IPS-20b (cell line): ENCODE data around the gene FYCO1.

Experiments
- H3K27ac ChIP-seq: one replicate; pipeline ENCODE4 v1.5.1; 2013; ENCODE audit warnings: low read length
- H3K27me3 ChIP-seq: 2 replicates; pipeline ENCODE4 v1.6.1; 2013; ENCODE audit warnings: mild to moderate bottlenecking, low read length, inconsistent platforms; ENCODE audit not compliant: insufficient read depth
- H3K36me3 ChIP-seq: 2 replicates; pipeline ENCODE4 v1.6.1; 2013; ENCODE audit warnings: low read depth, mild to moderate bottlenecking, inconsistent platforms, low read length, moderate library complexity; ENCODE audit not compliant: insufficient read depth
- H3K4me1 ChIP-seq: 2 replicates; pipeline ENCODE4 v1.6.1; 2013; ENCODE audit warnings: mild to moderate bottlenecking, control low read depth, inconsistent platforms, low read length, moderate library complexity; ENCODE audit not compliant: insufficient read depth
- H3K4me3 ChIP-seq: 2 replicates; pipeline ENCODE4 v1.5.1; 2013; ENCODE audit warnings: mild to moderate bottlenecking, low read length, inconsistent platforms
- H3K9ac ChIP-seq: 2 replicates; pipeline ENCODE4 v1.6.1; 2013; ENCODE audit warnings: low read depth, mild to moderate bottlenecking, inconsistent platforms, low read length, moderate library complexity
- H3K9me3 ChIP-seq: 2 replicates; pipeline ENCODE4 v1.6.1; 2013; ENCODE audit warnings: mild to moderate bottlenecking, low read depth, low read length, inconsistent platforms; ENCODE audit not compliant: insufficient read depth

Gene FYCO1

GRCh38 chr3:45915059-45915439, 80.6 kb downstream of the FYCO1 start:
- Histone ChIP-seq H3K9ac (no peak overlapping the region), H3K27ac (no peak overlapping the region), H3K36me3 (no peaks in the 10 kb centered on the region), H3K27me3 (peaks cover 7% of the 10 kb centered on the region; the same call in 1 of the 2 replicates), H3K9me3 (no peaks in the 10 kb centered on the region), H3K4me3 (no peak overlapping the region), H3K4me1 (no peaks in the 10 kb centered on the region)

- Histone ChIP-seq H3K4me1 (no peaks in the 10 kb centered on the region), H3K9me3 (no peaks in the 10 kb centered on the region), H3K36me3 (no peaks in the 10 kb centered on the region), H3K9ac (no peak overlapping the region), H3K27me3 (peaks cover 7% of the 10 kb centered on the region; the same call in 1 of the 2 replicates), H3K4me3 (no peak overlapping the region), H3K27ac (no peak overlapping the region)
Measured at GRCh38 chr3:45914362-45915058, 81.1 kb downstream of the FYCO1 start.

- Histone ChIP-seq H3K27me3 (peaks cover 7% of the 10 kb centered on the region; the same call in 1 of the 2 replicates), H3K9ac (no peak overlapping the region), H3K27ac (no peak overlapping the region), H3K4me3 (no peak overlapping the region), H3K36me3 (no peaks in the 10 kb centered on the region), H3K4me1 (no peaks in the 10 kb centered on the region), H3K9me3 (no peaks in the 10 kb centered on the region)
Measured at GRCh38 chr3:45912435-45912834, 83.2 kb downstream of the FYCO1 start.

GRCh38 chr3:45911511-45912226, 84.0 kb downstream of the FYCO1 start:
- Histone ChIP-seq H3K9me3 (no peaks in the 10 kb centered on the region), H3K9ac (no peak overlapping the region), H3K4me3 (no peak overlapping the region), H3K27ac (no peak overlapping the region), H3K27me3 (peaks cover 7% of the 10 kb centered on the region; the same call in 1 of the 2 replicates), H3K36me3 (no peaks in the 10 kb centered on the region), H3K4me1 (no peaks in the 10 kb centered on the region)

- no peak overlapping the region for H3K9ac ChIP-seq
- no peak overlapping the region for H3K4me3 ChIP-seq
- no peaks in the 10 kb centered on the region for H3K9me3 ChIP-seq
- peaks cover 7% of the 10 kb centered on the region; the same call in 1 of the 2 replicates for H3K27me3 ChIP-seq
- no peaks in the 10 kb centered on the region for H3K36me3 ChIP-seq
- H3K4me1 ChIP-seq, result no peaks in the 10 kb centered on the region
- no peak overlapping the region for H3K27ac ChIP-seq
Measured at GRCh38 chr3:45910892-45911291, 84.7 kb downstream of the FYCO1 start.

GRCh38 chr3:45909542-45909941, 86.1 kb downstream of the FYCO1 start:
- no peak overlapping the region for H3K27ac ChIP-seq
- no peaks in the 10 kb centered on the region for H3K4me1 ChIP-seq

GRCh38 chr3:45908761-45909160, 86.9 kb downstream of the FYCO1 start:
- H3K27me3 ChIP-seq, result no peaks in the 10 kb centered on the region
- H3K36me3 ChIP-seq, result no peaks in the 10 kb centered on the region
- no peaks in the 10 kb centered on the region for H3K9me3 ChIP-seq
- no peaks in the 10 kb centered on the region for H3K4me1 ChIP-seq
- no peak overlapping the region for H3K9ac ChIP-seq
- no peak overlapping the region for H3K27ac ChIP-seq
- no peak overlapping the region for H3K4me3 ChIP-seq

More at GRCh38 chr3:45909542-45909941, 86.1 kb downstream of the FYCO1 start:
- Histone ChIP-seq H3K36me3 (no peaks in the 10 kb centered on the region), H3K4me3 (no peak overlapping the region), H3K9ac (no peak overlapping the region), H3K9me3 (no peaks in the 10 kb centered on the region), H3K27me3 (0 out of 2 replicates have a peak, but pooled peaks cover under 1% of the 10 kb centered on the region)

GRCh38 chr3:45907769-45908705, 87.6 kb downstream of the FYCO1 start:
- Histone ChIP-seq H3K9ac (no peak overlapping the region), H3K4me3 (no peak overlapping the region), H3K36me3 (no peaks in the 10 kb centered on the region), H3K4me1 (no peaks in the 10 kb centered on the region), H3K27ac (no peak overlapping the region), H3K27me3 (no peaks in the 10 kb centered on the region), H3K9me3 (no peaks in the 10 kb centered on the region)

GRCh38 chr3:45906681-45907407, 88.8 kb downstream of the FYCO1 start:
- H3K4me1 ChIP-seq, result no peaks in the 10 kb centered on the region
- H3K27me3 ChIP-seq, result no peaks in the 10 kb centered on the region
- H3K27ac ChIP-seq, result no peak overlapping the region
- H3K36me3 ChIP-seq, result no peaks in the 10 kb centered on the region
- H3K4me3 ChIP-seq, result no peak overlapping the region
- H3K9me3 ChIP-seq, result no peaks in the 10 kb centered on the region
- H3K9ac ChIP-seq, result no peak overlapping the region

GRCh38 chr3:45905755-45906154, 89.9 kb downstream of the FYCO1 start:
- Histone ChIP-seq H3K4me1 (no peaks in the 10 kb centered on the region), H3K36me3 (no peaks in the 10 kb centered on the region), H3K9me3 (no peaks in the 10 kb centered on the region), H3K27me3 (no peaks in the 10 kb centered on the region), H3K4me3 (no peak overlapping the region), H3K27ac (no peak overlapping the region), H3K9ac (no peak overlapping the region)

- H3K27me3 ChIP-seq, result no peaks in the 10 kb centered on the region
- no peaks in the 10 kb centered on the region for H3K4me1 ChIP-seq
- no peaks in the 10 kb centered on the region for H3K9me3 ChIP-seq
- H3K36me3 ChIP-seq, result no peaks in the 10 kb centered on the region
- no peak overlapping the region for H3K4me3 ChIP-seq
- no peak overlapping the region for H3K27ac ChIP-seq
- no peak overlapping the region for H3K9ac ChIP-seq
Measured at GRCh38 chr3:45904931-45905330, 90.7 kb downstream of the FYCO1 start.
